GM23338 (cell line): ENCODE measurements around the gene CHMP1B. TPM values are rescaled to one million over a fixed set of nuclear protein-coding genes. Genes with fewer than 3 reads are reported as not detected.

Experiments used
- ATAC-seq: fragments of 200-7000 bp; cut with Tn5 transposase; 3 replicates; pipeline ENCODE4 v1.9.1; 2020
- DNase-seq: peaks from one replicate; pipeline ENCODE4 v3.0.0-alpha.2; 2015; ENCODE audit warnings: low spot score
- H2AFZ ChIP-seq: fragments of 200-600 bp; sonication (generic); 2 replicates; pipeline ENCODE4 v1.8.0; 2016; ENCODE audit warnings: antibody characterized with exemption, mild to moderate bottlenecking, moderate library complexity
- H3F3A ChIP-seq: fragments of 200-600 bp; sonication (generic); replicated peaks from 2 replicates; pipeline ENCODE4 v1.8.0; 2017; ENCODE audit warnings: antibody characterized with exemption, mixed run types, low read depth
- H3K27ac ChIP-seq: fragments of 200-600 bp; sonication (generic); 2 replicates; pipeline ENCODE4 v1.6.1; 2016; ENCODE audit warnings: low read depth
- H3K27me3 ChIP-seq: fragments of 200-600 bp; sonication (generic); 2 replicates; pipeline ENCODE4 v1.8.0; 2016; ENCODE audit warnings: mild to moderate bottlenecking, mixed run types, moderate library complexity; ENCODE audit not compliant: insufficient read depth
- H3K36me3 ChIP-seq: fragments of 200-600 bp; sonication (generic); 2 replicates; pipeline ENCODE4 v1.8.0; 2016; ENCODE audit warnings: mild to moderate bottlenecking; ENCODE audit not compliant: insufficient read depth
- H3K4me1 ChIP-seq: fragments of 200-600 bp; sonication (generic); 2 replicates; pipeline ENCODE4 v1.8.0; 2016; ENCODE audit warnings: mild to moderate bottlenecking, moderate library complexity; ENCODE audit not compliant: insufficient read depth
- H3K4me2 ChIP-seq: fragments of 200-600 bp; sonication (generic); 2 replicates; pipeline ENCODE4 v1.7.1; 2017; ENCODE audit warnings: mixed run types
- H3K4me3 ChIP-seq: fragments of 200-600 bp; sonication (generic); 2 replicates; pipeline ENCODE4 v1.6.1; 2016; ENCODE audit warnings: mixed run types
- H3K79me2 ChIP-seq: fragments of 200-600 bp; sonication (generic); replicated peaks from 2 replicates; pipeline ENCODE4 v1.8.0; 2017; ENCODE audit warnings: mild to moderate bottlenecking; ENCODE audit not compliant: insufficient read depth
- H3K9me2 ChIP-seq: fragments of 200-600 bp; sonication (generic); 2 replicates; pipeline ENCODE4 v1.8.0; 2017; ENCODE audit not compliant: insufficient read depth
- H4K20me1 ChIP-seq: fragments of 200-600 bp; sonication (generic); replicated peaks from 2 replicates; pipeline ENCODE4 v1.8.0; 2017; ENCODE audit warnings: mild to moderate bottlenecking; ENCODE audit not compliant: insufficient read depth
- H3K27ac Mint-ChIP-seq: 2 replicates; pipeline ENCODE4 v1.8.0; 2020; ENCODE audit warnings: inconsistent platforms, mild to moderate bottlenecking, moderate library complexity, mixed read lengths
- H3K27me3 Mint-ChIP-seq: 3 replicates; pipeline ENCODE4 v1.8.0; 2022; ENCODE audit warnings: low read depth, mild to moderate bottlenecking, moderate library complexity, mixed read lengths, inconsistent platforms; ENCODE audit not compliant: insufficient read depth, poor library complexity
- H3K36me3 Mint-ChIP-seq: 3 replicates; pipeline ENCODE4 v1.8.0; 2021; ENCODE audit warnings: low read depth, mild to moderate bottlenecking, inconsistent platforms, moderate library complexity, mixed read lengths
- H3K4me1 Mint-ChIP-seq: 3 replicates; pipeline ENCODE4 v1.8.0; 2020; ENCODE audit warnings: mild to moderate bottlenecking, inconsistent platforms, mixed read lengths
- H3K4me3 Mint-ChIP-seq: 3 replicates; pipeline ENCODE4 v1.8.0; 2021; ENCODE audit warnings: moderate library complexity, mild to moderate bottlenecking, inconsistent platforms, mixed read lengths
- H3K9me3 Mint-ChIP-seq: 3 replicates; pipeline ENCODE4 v1.8.0; 2020; ENCODE audit warnings: moderate library complexity, mild to moderate bottlenecking, inconsistent platforms, mixed read lengths
- CREB1 ChIP-seq: fragments of 250-450 bp; sonication (Bioruptor Pico); IDR thresholded peaks from 2 replicates; pipeline ENCODE4 v1.5.0; 2020; ENCODE audit warnings: low read depth, mild to moderate bottlenecking, moderate library complexity
- EZH2 ChIP-seq: fragments of 200-600 bp; sonication (generic); IDR thresholded peaks from one replicate; pipeline ENCODE4 v1.8.0; 2017; ENCODE audit warnings: antibody characterized with exemption, mild to moderate bottlenecking, low read depth; ENCODE audit not compliant: unreplicated experiment
- EZH2phosphoT487 ChIP-seq: fragments of 200-600 bp; sonication (generic); IDR thresholded peaks from one replicate; pipeline ENCODE4 v1.8.1; 2018; ENCODE audit warnings: antibody characterized with exemption; ENCODE audit not compliant: unreplicated experiment
- POLR2AphosphoS5 ChIP-seq: IDR thresholded peaks from 2 replicates; pipeline ENCODE4 v1.6.1; 2016; ENCODE audit warnings: antibody characterized with exemption, low read depth
- polyA plus RNA-seq: library from polyadenylated mRNA; unstranded; fragments of >200 nt; fragmentation: Nextera tagmentation; extraction: Ambion mirVana; gene quantifications from 2 replicates; pipeline ENCODE4 v1.2.1, GENCODE V29; 2016
- total RNA-seq: library from RNA; depleted of rRNA; stranded (reverse); fragments of >200 nt; shearing (Covaris generic); gene quantifications from 2 replicates; pipeline ENCODE4 v1.2.3, GENCODE V29; 2014
- TF ChIP-seq, protein P1 (sequence below): fragments of 250-450 bp; sonication (Bioruptor Pico); IDR thresholded peaks from 2 replicates; pipeline ENCODE4 v1.5.0; 2020; ENCODE audit warnings: mild to moderate bottlenecking, moderate library complexity
- TF ChIP-seq, protein P2 (sequence below): IDR thresholded peaks from 2 replicates; pipeline ENCODE4 v1.6.1; 2016; ENCODE audit warnings: antibody characterized with exemption

Gene CHMP1B
- total and polyA plus RNA-seq, 2 experiments from 2014 or later = 41.8 to 52.1 TPM

DNA sequence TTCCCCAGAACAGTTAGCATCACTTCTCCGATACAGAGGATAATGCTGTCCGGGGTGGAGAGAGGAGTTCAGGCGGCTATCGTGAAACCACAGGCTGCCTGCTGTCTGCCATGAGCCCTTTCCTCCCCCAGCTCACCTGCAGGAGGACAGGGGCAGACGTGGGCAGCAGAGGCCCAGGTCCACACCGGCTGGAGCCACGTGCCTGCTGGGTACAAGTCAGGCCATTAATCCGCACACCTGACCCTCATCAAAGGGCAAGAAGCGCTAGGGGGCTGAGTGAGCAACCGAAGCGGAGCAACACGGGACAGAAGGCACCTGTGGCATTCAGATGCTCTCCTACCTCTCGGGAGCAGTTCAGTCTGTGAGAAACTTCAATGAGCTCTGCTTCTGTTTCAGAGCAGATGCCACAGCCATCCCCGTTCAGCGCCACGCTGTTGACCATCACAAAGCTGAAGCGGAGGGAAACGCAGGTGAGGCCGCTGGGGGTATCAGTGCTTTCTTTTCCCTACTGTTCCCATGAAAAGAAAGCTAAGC lies 35.4 kb downstream of the CHMP1B start (continued):
- TF ChIP-seq, protein P1, sequence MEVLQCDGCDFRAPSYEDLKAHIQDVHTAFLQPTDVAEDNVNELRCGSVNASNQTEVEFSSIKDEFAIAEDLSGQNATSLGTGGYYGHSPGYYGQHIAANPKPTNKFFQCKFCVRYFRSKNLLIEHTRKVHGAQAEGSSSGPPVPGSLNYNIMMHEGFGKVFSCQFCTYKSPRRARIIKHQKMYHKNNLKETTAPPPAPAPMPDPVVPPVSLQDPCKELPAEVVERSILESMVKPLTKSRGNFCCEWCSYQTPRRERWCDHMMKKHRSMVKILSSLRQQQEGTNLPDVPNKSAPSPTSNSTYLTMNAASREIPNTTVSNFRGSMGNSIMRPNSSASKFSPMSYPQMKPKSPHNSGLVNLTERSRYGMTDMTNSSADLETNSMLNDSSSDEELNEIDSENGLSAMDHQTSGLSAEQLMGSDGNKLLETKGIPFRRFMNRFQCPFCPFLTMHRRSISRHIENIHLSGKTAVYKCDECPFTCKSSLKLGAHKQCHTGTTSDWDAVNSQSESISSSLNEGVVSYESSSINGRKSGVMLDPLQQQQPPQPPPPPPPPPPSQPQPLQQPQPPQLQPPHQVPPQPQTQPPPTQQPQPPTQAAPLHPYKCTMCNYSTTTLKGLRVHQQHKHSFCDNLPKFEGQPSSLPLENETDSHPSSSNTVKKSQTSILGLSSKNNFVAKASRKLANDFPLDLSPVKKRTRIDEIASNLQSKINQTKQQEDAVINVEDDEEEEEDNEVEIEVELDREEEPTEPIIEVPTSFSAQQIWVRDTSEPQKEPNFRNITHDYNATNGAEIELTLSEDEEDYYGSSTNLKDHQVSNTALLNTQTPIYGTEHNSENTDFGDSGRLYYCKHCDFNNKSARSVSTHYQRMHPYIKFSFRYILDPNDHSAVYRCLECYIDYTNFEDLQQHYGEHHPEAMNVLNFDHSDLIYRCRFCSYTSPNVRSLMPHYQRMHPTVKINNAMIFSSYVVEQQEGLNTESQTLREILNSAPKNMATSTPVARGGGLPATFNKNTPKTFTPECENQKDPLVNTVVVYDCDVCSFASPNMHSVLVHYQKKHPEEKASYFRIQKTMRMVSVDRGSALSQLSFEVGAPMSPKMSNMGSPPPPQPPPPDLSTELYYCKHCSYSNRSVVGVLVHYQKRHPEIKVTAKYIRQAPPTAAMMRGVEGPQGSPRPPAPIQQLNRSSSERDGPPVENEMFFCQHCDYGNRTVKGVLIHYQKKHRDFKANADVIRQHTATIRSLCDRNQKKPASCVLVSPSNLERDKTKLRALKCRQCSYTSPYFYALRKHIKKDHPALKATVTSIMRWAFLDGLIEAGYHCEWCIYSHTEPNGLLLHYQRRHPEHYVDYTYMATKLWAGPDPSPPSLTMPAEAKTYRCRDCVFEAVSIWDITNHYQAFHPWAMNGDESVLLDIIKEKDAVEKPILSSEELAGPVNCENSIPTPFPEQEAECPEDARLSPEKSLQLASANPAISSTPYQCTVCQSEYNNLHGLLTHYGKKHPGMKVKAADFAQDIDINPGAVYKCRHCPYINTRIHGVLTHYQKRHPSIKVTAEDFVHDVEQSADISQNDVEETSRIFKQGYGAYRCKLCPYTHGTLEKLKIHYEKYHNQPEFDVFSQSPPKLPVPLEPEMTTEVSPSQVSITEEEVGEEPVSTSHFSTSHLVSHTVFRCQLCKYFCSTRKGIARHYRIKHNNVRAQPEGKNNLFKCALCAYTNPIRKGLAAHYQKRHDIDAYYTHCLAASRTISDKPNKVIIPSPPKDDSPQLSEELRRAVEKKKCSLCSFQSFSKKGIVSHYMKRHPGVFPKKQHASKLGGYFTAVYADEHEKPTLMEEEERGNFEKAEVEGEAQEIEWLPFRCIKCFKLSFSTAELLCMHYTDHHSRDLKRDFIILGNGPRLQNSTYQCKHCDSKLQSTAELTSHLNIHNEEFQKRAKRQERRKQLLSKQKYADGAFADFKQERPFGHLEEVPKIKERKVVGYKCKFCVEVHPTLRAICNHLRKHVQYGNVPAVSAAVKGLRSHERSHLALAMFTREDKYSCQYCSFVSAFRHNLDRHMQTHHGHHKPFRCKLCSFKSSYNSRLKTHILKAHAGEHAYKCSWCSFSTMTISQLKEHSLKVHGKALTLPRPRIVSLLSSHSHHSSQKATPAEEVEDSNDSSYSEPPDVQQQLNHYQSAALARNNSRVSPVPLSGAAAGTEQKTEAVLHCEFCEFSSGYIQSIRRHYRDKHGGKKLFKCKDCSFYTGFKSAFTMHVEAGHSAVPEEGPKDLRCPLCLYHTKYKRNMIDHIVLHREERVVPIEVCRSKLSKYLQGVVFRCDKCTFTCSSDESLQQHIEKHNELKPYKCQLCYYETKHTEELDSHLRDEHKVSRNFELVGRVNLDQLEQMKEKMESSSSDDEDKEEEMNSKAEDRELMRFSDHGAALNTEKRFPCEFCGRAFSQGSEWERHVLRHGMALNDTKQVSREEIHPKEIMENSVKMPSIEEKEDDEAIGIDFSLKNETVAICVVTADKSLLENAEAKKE (CRISPR knock-in tag) = no peak
- TF ChIP-seq EZH2 (no peak), EZH2phosphoT487 (no peak), POLR2AphosphoS5 (no peak)
- TF ChIP-seq, protein P2, sequence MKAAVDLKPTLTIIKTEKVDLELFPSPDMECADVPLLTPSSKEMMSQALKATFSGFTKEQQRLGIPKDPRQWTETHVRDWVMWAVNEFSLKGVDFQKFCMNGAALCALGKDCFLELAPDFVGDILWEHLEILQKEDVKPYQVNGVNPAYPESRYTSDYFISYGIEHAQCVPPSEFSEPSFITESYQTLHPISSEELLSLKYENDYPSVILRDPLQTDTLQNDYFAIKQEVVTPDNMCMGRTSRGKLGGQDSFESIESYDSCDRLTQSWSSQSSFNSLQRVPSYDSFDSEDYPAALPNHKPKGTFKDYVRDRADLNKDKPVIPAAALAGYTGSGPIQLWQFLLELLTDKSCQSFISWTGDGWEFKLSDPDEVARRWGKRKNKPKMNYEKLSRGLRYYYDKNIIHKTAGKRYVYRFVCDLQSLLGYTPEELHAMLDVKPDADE = no peak

DNA sequence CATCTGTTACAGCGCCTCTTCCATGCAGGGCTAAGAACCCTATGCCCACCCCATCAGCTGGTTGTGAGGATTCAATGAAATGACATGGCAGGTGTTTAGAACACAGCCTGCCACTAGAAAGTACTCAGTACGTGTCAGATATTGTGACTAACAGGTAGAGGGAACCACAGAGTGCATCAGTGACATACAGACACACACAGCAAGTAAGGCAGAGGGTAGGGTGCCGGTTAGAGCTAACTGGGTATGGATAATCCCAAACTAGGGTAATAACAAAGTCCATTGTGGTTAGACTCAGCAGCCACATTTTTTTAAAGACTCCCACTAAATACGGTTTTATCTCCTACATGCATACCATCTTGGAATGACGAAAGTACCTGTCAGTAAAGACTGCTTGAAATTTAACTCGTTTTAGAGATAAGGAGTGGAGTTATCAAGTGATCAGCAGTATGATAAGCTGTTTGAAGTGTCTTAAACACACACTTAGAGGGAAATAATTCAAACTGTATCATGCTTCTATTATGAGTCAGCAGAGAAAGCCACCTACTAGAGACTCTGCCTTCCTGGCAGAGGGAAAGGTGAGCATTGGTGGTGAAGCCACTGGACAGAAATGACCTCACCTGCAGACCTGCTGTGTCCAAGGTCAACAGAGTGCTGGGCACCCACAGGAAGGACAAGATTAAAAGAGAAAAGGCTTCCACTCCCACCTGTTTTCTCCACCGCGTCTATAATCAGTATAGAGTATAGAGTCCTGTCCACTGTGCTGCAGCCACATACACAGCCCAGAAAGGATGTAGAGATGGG lies 36.3 kb downstream of the CHMP1B start:
- no peak for ATAC-seq
- Histone ChIP-seq H3F3A (no peaks in the 10 kb centered on the region), H3K27me3 (no peaks in the 10 kb centered on the region), H3K4me2 (no peak overlapping the region), H3K79me2 (no peaks in the 10 kb centered on the region), H3K4me1 (no peaks in the 10 kb centered on the region), H4K20me1 (no peaks in the 10 kb centered on the region), H3K27ac (no peak overlapping the region), H2AFZ (no peak overlapping the region), H3K4me3 (no peak overlapping the region), H3K36me3 (0 out of 2 replicates have a peak, but pooled peaks cover 4% of the 10 kb centered on the region), H3K9me2 (no peaks in the 10 kb centered on the region)
- no peak for DNase-seq
- H3K36me3 Mint-ChIP-seq = peaks cover 26% of the 10 kb centered on the region; the same call in 2 of the 3 replicates
- peak overlapping the region; percentile 39; the same call in 1 of the 2 replicates for H3K27ac Mint-ChIP-seq
- no peaks in the 10 kb centered on the region for H3K9me3 Mint-ChIP-seq
- peaks cover 16% of the 10 kb centered on the region for H3K4me1 Mint-ChIP-seq
- no peak overlapping the region for H3K4me3 Mint-ChIP-seq
- peaks cover 7% of the 10 kb centered on the region for H3K27me3 Mint-ChIP-seq
- TF ChIP-seq CREB1 (CRISPR knock-in tag) (no peak), POLR2AphosphoS5 (no peak), EZH2phosphoT487 (no peak), EZH2 (no peak)
- TF ChIP-seq, protein P1 (CRISPR knock-in tag) = no peak
